A673 (cell line): Measurements from ENCODE around the gene ADIPOQ. TPM values are rescaled to one million over a fixed set of nuclear protein-coding genes. Genes with fewer than 3 reads are reported as not detected.

ENCODE experiments used
- BruUV-seq: library from RNA; stranded (reverse); fragments of 400-500 nt; replicated peaks from 2 replicates; lab custom pipeline; 2021; lab: Mats Ljungman, UMichigan
- CTCF ChIA-PET: fragments of 300-600 bp; sonication (Branson Sonifier 250); formaldehyde crosslinking; loops from one replicate; lab custom pipeline; 2022; ENCODE audit warnings: antibody characterized with exemption; lab: Charles Lee
- POLR2A ChIA-PET: fragments of 300-600 bp; sonication (Branson Sonifier 250); formaldehyde crosslinking; loops from one replicate; lab custom pipeline; 2022; ENCODE audit warnings: antibody characterized with exemption; ENCODE audit not compliant: low non-redundant PET; lab: Charles Lee
- DNase-seq: peaks from one replicate; pipeline ENCODE4 v3.0.0-alpha.2; 2015; ENCODE audit warnings: low spot score
- H3K27ac ChIP-seq: fragments of 200-600 bp; sonication (generic); 2 replicates; pipeline ENCODE4 v1.5.1; 2016; ENCODE audit warnings: mixed run types, low read depth, mild to moderate bottlenecking, mixed read lengths, antibody characterized with exemption, low read length; ENCODE audit not compliant: poor library complexity, severe bottlenecking
- H3K27me3 ChIP-seq: fragments of 200-600 bp; sonication (generic); replicated peaks from 2 replicates; pipeline ENCODE4 v1.6.1; 2017; ENCODE audit warnings: mixed run types, low read depth, mild to moderate bottlenecking, mixed read lengths, antibody characterized with exemption, low read length; ENCODE audit not compliant: insufficient read depth, poor library complexity
- H3K36me3 ChIP-seq: fragments of 200-600 bp; sonication (generic); 2 replicates; pipeline ENCODE4 v1.6.1; 2016; ENCODE audit warnings: mixed run types, mild to moderate bottlenecking, mixed read lengths, antibody characterized with exemption, low read length; ENCODE audit not compliant: insufficient read depth, poor library complexity, severe bottlenecking
- H3K4me1 ChIP-seq: fragments of 200-600 bp; sonication (generic); 2 replicates; pipeline ENCODE4 v1.6.1; 2017; ENCODE audit warnings: mixed run types, mild to moderate bottlenecking, mixed read lengths, antibody characterized with exemption, low read length; ENCODE audit not compliant: insufficient read depth, poor library complexity, severe bottlenecking
- H3K4me3 ChIP-seq: fragments of 200-600 bp; sonication (generic); 2 replicates; pipeline ENCODE4 v1.5.1; 2016; ENCODE audit warnings: low read depth, mixed run types, mild to moderate bottlenecking, mixed read lengths, low read length; ENCODE audit not compliant: poor library complexity, severe bottlenecking
- H3K9me3 ChIP-seq: fragments of 200-600 bp; sonication (generic); 2 replicates; pipeline ENCODE4 v1.6.1; 2016; ENCODE audit warnings: mixed run types, low read depth, mild to moderate bottlenecking, mixed read lengths, antibody characterized with exemption, low read length; ENCODE audit not compliant: poor library complexity, severe bottlenecking
- CTCF ChIP-seq: fragments of 300-800, 200-600 bp; sonication (generic); conservative IDR thresholded peaks from 2 replicates; pipeline ENCODE4 v1.5.1; 2017; ENCODE audit warnings: low read depth, mild to moderate bottlenecking, antibody characterized with exemption, low read length, moderate library complexity, mixed read lengths
- EZH2 ChIP-seq: fragments of 200-600 bp; sonication (generic); IDR thresholded peaks from 2 replicates; pipeline ENCODE4 v1.6.1; 2017; ENCODE audit warnings: borderline replicate concordance, low read depth, mild to moderate bottlenecking, mixed read lengths, antibody characterized with exemption, low read length; ENCODE audit not compliant: poor library complexity, severe bottlenecking
- intact Hi-C: fragments of 100-400 bp; cut with micrococcal nuclease; formaldehyde crosslinking; loops from one replicate; pipeline ENCODE4 v1.10.0; 2022; ENCODE audit not compliant: unreplicated experiment
- total RNA-seq: library from RNA; stranded (reverse); gene quantifications from 2 replicates; pipeline ENCODE4 v1.2.3, GENCODE V29; 2021

The ADIPOQ gene
- total RNA-seq, 1 experiment from 2014 or later = not detected

GRCh38 chr3:186831798-186832197 lies 10.7 kb upstream of the ADIPOQ start:
- CTCF ChIA-PET = no interaction called here
- Histone ChIP-seq H3K9me3 (no peaks in the 10 kb centered on the region), H3K27me3 (peaks cover 50% of the 10 kb centered on the region), H3K4me1 (no peaks in the 10 kb centered on the region), H3K36me3 (no peaks in the 10 kb centered on the region), H3K27ac (no peak overlapping the region), H3K4me3 (no peak overlapping the region)
- no peak for TF ChIP-seq CTCF
- no peak for TF ChIP-seq EZH2
- BruUV-seq = no TSS peak
- no peak for DNase-seq
- POLR2A ChIA-PET = no interaction called here
- intact Hi-C loops = no loop called here

- no peaks in the 10 kb centered on the region for H3K4me1 ChIP-seq
- DNase-seq = no peak
- intact Hi-C loops = no loop called here
- BruUV-seq = no TSS peak
- H3K36me3 ChIP-seq = no peaks in the 10 kb centered on the region
- H3K27ac ChIP-seq = no peak overlapping the region
- H3K4me3 ChIP-seq = no peak overlapping the region
- ChIA-PET POLR2A (no interaction called here), CTCF (no interaction called here)
- H3K9me3 ChIP-seq = no peaks in the 10 kb centered on the region
- peaks cover 50% of the 10 kb centered on the region for H3K27me3 ChIP-seq
- TF ChIP-seq EZH2 (no peak), CTCF (no peak)
Measured at GRCh38 chr3:186832276-186832675, 10.2 kb upstream of the ADIPOQ start.

- no peak overlapping the region for H3K27ac ChIP-seq
- H3K9me3 ChIP-seq = no peaks in the 10 kb centered on the region
- H3K27me3 ChIP-seq = no peaks in the 10 kb centered on the region
- intact Hi-C loops = no loop called here
- TF ChIP-seq CTCF = no peak
- TF ChIP-seq EZH2 = no peak
- ChIA-PET CTCF (no interaction called here), POLR2A (no interaction called here)
- DNase-seq = no peak
- no peaks in the 10 kb centered on the region for H3K36me3 ChIP-seq
- H3K4me1 ChIP-seq = no peaks in the 10 kb centered on the region
- BruUV-seq = no TSS peak
- no peak overlapping the region for H3K4me3 ChIP-seq
Measured at GRCh38 chr3:186839874-186840641, 2.5 kb upstream of the ADIPOQ start.
